Epidermal melanocyte (primary cell): ENCODE results near the gene NDUFS4.
"Not testable (repeated sequence)": the region's sequence is repeated elsewhere in the genome, so short reads cannot be mapped to it uniquely, and the experiment has no call there.

Source experiments
- DNase-seq: peaks from one replicate; pipeline ENCODE4 v3.0.0; 2011; ENCODE audit warnings: low spot score; ENCODE audit not compliant: insufficient read length

NDUFS4 gene

DNA sequence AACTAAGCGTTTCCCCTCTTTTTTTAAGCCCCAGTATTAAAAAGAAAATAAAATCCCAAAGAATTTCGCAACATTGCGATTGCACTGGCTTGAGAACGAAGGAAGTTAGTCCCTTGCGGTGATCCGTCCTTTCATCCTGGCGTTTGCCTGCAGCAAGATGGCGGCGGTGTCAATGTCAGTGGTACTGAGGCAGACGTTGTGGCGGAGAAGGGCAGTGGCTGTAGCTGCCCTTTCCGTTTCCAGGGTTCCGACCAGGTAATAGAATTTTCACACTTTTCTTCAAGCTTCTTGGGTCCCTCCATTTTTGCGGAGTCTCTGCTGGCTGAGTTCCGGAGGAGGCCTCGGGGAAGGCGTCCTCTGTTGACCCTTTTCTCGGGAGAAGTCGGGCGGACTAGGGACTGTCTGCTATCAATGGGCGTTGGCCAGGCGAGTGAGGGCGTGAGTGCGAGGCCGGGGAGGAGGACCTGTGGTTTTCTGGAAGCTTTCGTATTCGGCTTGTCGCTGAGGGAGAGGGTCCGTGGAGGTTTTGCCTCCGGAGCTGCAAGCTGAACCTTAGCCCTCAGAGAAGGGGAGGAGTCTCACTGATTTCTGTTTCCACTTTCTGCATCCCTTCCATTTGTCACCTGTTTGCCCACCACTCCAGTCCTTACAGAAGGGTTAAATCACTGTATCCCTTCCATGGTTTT is at the start of gene NDUFS4:
Gene NDUFS4 (plus strand): TSS at position 134 of the 686 bp plus-strand sequence. CDS start 24 bp downstream, at position 158.
- peak; percentile 46 for DNase-seq

- no peak for DNase-seq
Measured at GRCh38 chr5:53512539-53512938, 47.9 kb upstream of the NDUFS4 start.

GRCh38 chr5:53515988-53516387 is 44.5 kb upstream of the NDUFS4 start:
- DNase-seq, result no peak

DNA sequence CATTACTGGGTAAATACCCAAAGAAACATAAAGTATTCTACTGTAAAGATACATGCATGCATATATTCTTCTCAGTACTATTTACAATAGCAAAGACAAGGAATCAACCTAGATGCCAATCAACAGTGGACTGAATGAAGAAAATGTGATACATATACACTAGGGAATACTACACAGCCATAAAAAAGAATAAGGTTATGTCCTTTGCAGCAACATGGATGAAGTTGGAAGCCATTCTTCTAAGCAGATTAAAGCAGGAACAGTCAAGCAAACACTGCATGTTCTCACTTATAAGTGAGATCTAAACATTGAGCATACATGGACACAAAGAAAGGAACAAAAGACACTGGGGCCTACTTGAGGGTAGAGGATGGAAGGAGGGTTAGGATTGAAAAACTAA is 39.6 kb upstream of the NDUFS4 start:
- DNase-seq, result no peak

GRCh38 chr5:53537711-53538110 is 22.7 kb upstream of the NDUFS4 start:
- no peak for DNase-seq

- not testable (repeated sequence) for DNase-seq
Measured at GRCh38 chr5:53540739-53541138, 19.7 kb upstream of the NDUFS4 start.

- no peak for DNase-seq
Measured at GRCh38 chr5:53541859-53542258, 18.6 kb upstream of the NDUFS4 start.

- DNase-seq, result no peak
Measured at GRCh38 chr5:53542926-53543325, 17.5 kb upstream of the NDUFS4 start.

DNA sequence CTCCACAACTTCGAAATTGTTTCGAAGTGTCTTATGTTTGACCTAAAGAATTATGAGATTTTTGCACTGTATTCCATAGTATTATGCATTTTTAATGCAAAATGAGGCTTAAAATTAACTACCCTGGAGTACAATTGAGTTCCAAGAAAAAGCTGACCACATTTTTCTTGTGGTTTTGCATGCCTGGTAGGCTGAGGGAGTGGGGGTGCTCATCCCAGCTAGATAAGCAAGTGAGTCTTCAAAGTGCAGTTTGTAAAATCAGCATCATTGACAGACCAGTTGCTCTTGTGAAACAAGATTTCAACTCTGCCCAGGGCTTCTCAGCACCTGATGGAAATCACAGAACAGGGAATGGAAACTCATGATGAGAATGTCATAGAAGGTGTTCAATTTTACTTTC is 17.0 kb upstream of the NDUFS4 start:
- DNase-seq, result no peak

DNA sequence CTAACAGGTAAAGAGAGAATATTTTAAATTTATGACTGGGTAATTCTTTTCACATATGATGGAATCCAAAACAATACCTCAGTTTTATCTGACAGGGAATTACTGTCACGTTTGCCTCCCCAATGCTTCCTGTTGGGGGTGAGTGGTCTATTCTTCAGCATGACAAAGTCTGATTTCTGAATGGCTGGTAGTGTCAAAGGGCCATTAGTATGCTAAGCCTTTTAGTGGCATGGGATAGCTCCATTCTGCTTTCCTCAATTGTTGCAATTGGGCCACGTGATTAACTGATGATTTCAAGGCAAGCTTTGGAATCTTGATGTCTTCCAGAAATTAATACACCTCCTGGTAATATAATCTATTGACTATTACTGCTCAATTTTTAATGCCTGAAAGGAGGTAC is 14.7 kb upstream of the NDUFS4 start:
- DNase-seq, result no peak

DNA sequence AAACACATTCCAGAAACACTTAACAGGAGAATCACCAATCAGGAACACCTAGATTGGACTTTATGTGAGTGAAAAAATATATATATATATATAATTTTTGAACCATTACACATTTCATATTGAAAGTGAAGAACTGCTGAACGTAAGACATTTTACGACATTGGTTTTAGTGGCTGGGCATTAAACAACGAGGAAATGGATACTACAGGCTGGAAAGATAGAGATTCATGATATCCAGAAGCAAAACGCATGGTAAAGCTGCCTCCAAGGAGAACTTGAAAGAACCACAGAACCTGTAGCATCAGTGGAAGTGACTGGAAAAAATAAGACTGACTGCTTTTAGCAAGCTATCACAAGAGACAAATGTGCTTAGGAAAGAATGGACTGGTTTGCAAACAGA is 13.2 kb upstream of the NDUFS4 start:
- DNase-seq, result no peak

DNA sequence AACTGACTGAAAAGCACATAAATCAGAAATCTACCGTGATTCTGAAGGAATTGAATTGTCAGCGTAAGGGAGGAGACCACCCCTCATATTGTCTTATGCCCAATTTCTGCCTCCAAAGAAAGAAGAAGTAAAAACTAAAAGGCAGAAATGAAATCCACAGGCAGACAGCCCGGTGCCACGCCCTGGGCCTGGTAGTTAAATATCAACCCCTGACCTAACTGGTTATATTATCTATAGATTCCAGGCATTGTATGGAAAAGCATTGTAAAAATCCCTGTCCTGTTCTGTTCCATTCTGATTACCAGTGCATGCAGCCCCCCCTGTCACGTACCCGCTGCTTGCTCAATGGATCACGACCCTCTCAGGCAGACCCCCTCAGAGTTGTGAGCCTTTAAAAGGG is 11.9 kb upstream of the NDUFS4 start:
- DNase-seq, result not testable (repeated sequence)

- DNase-seq, result no peak
Measured at GRCh38 chr5:53549792-53550191, 10.6 kb upstream of the NDUFS4 start.

DNA sequence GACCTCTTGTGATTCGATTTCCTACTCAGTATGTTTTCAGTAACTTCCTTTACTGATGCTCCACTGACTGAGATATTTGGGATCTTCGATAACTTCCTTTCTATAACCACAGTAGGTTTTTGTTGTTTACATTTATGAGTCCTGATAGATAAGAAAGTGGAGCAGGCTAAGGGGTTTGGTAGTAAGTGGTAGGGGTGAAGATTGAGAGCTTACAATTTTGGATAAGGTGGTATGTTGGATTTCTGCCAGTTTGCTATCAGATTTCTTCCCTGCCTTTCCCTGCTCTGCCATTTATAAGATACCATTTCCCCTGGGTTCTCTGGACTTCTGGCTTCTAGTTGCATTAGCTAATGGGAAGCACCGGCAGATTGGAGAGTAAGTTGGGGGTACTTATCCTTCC is 7.9 kb upstream of the NDUFS4 start:
- DNase-seq, result no peak

- DNase-seq, result no peak
Measured at GRCh38 chr5:53554444-53554843, 6.0 kb upstream of the NDUFS4 start.

- no peak for DNase-seq
Measured at GRCh38 chr5:53555160-53555559, 5.3 kb upstream of the NDUFS4 start.

DNA sequence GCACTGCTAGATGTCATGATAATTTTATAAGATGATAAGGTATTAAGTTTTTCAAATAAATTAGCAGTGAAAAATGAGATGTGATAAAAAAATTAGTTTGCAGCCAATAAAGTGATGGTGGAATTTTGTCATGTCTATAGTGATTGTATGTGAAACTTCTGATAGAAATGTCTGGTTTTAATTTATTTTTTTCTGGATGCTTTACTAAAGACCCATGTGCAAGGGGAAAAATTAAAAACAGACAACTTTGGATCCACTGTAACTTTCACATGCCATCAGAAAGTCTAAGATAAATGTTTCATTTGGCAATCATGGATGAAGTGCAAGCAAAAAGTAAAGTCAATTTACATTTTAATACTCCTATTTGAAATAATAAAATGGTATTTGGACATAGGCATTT is 4.4 kb upstream of the NDUFS4 start:
- DNase-seq, result no peak

- no peak for DNase-seq
Measured at GRCh38 chr5:53557386-53557785, 3.1 kb upstream of the NDUFS4 start.

GRCh38 chr5:53558966-53559365 is 1.5 kb upstream of the NDUFS4 start:
- DNase-seq, result no peak

DNA sequence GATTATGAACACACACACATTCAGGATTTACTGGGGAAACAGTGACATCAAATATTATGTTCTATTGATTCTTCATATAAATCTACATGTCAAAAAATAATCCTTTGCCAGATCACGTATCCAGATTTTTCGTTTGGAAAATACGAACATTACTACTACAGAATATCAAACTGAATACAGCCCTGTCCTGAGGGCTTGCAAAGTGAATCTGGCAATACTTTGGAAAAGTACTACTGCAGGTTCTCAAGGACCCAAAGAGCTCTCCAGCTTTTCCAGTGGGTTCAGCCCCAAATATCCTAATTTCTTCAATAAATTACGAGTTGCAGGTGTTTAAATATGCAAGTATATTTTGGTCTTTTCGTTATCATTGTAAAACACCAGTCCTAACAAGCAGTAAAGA is 411 bp upstream of the NDUFS4 start:
- no peak for DNase-seq

DNA sequence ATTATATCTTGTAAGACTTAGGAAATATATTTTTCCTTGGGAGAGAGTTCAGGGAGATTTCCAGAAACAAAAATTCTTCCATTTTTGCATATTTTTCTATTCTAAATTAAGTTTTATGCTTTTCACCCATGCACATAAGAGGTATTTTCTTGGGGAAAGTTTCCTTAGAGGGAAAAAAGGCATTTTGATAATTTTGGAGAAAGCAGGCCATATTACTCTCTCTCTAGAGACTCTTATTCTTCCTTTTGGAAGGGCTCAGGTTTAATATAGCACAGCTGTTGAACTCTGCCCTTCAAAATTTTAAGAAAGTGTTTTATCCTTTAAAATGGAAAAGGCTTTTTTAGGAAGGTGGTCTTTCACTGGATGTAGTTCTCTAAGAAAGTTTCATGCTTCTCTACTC is 8.0 kb downstream of the NDUFS4 start:
- no peak for DNase-seq

- no peak for DNase-seq
Measured at GRCh38 chr5:53568871-53569270, 8.4 kb downstream of the NDUFS4 start.

DNA sequence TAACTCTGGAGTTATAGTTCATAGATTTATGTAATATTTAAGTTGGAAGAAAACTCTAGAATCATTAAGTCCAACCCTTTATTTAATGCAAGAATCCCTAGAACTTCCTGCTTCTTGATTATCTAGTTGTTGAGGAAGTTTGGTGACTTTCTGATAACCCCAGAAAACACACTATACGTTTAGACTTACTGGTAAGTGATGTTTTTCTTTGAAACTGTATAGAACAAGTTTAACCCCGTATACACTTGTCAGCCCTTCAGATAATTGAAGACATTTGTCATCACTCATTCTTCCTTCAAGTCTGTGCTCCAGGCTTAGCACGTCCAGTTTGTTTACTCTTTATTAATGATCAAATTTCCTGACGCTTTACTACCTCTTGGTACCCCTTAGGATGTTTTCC is 9.0 kb downstream of the NDUFS4 start:
- no peak for DNase-seq

- DNase-seq, result no peak
Measured at GRCh38 chr5:53571403-53571802, 11.0 kb downstream of the NDUFS4 start.
